HFFc6 (cell line): Measurements from ENCODE around the gene AMIGO1. TPM values are rescaled to one million over a fixed set of nuclear protein-coding genes. Genes with fewer than 3 reads are reported as not detected.

ENCODE experiments used
- DNase-seq: peaks from one replicate; pipeline ENCODE4 v3.0.0-alpha.2; 2018
- H3K27ac Mint-ChIP-seq: 2 replicates; pipeline ENCODE4 v1.8.0; 2020; ENCODE audit warnings: mild to moderate bottlenecking, mixed read lengths
- H3K27me3 Mint-ChIP-seq: 2 replicates; pipeline ENCODE4 v1.8.0; 2021; ENCODE audit warnings: mild to moderate bottlenecking, moderate library complexity, mixed read lengths; ENCODE audit not compliant: insufficient read depth
- H3K36me3 Mint-ChIP-seq: 2 replicates; pipeline ENCODE4 v1.8.0; 2021; ENCODE audit warnings: low read depth, mixed read lengths
- H3K4me1 Mint-ChIP-seq: 2 replicates; pipeline ENCODE4 v1.8.0; 2020; ENCODE audit warnings: low read depth, mixed read lengths
- H3K4me3 Mint-ChIP-seq: 2 replicates; pipeline ENCODE4 v1.8.0; 2020; ENCODE audit warnings: mild to moderate bottlenecking, moderate library complexity, mixed read lengths
- H3K9me3 Mint-ChIP-seq: 2 replicates; pipeline ENCODE4 v1.8.0; 2020; ENCODE audit warnings: mild to moderate bottlenecking, mixed read lengths
- CTCF ChIP-seq: fragments of 200-600 bp; sonication (generic); IDR thresholded peaks from 2 replicates; pipeline ENCODE4 v1.5.0; 2021; ENCODE audit warnings: antibody characterized with exemption, mild to moderate bottlenecking
- long read RNA-seq: library from polyadenylated mRNA; unstranded; transcript quantifications from one replicate; pipeline ENCODE4 v2.0.0, GENCODE V29; 2019
- total RNA-seq, 6 experiments: library from RNA; stranded (reverse); fragmentation: NEBNext Ultra II Directional; extraction: Animal tissue kit (Norgen Biotek cat#: 25700); gene quantifications; 2 replicates in 1 of 6; 3 replicates in 5 of 6; pipeline ENCODE4 v1.2.3, GENCODE V29; 2021

Gene AMIGO1
- total RNA-seq, result 1 to 10 TPM; 3.0 to 8.3 (median 4.3) TPM
- long read RNA-seq, partial matches to known transcripts, result 0 of 1 reads
- long read RNA-seq, other reads (novel, unspliced or antisense), result 1 of 1 reads

- Mint-ChIP-seq H3K27ac (0 out of 2 replicates have a peak within 1 kb of the TSS, but pooled peaks have one; percentile 51), H3K36me3 (no peaks in the 10 kb centered on the region), H3K4me3 (peak within 1 kb of the TSS; percentile 91), H3K27me3 (peaks cover 4% of the 10 kb centered on the region), H3K9me3 (no peaks in the 10 kb centered on the region), H3K4me1 (peaks cover 28% of the 10 kb centered on the region; the same call in 1 of the 2 replicates)
- no peak for DNase-seq
- TF ChIP-seq CTCF, result no peak
These were observed at the start of gene AMIGO1 for GRCh38 chr1:109509176-109510134. Gene AMIGO1 (minus strand): TSS chr1:109509727. CDS start chr1:109508912, 815 bp downstream.

GRCh38 chr1:109557520-109557919 lies 48.0 kb upstream of the AMIGO1 start:
- Mint-ChIP-seq H3K4me3 (no peak overlapping the region), H3K9me3 (no peaks in the 10 kb centered on the region), H3K27ac (no peak overlapping the region), H3K27me3 (no peaks in the 10 kb centered on the region), H3K4me1 (peaks cover 77% of the 10 kb centered on the region), H3K36me3 (peaks cover 13% of the 10 kb centered on the region; the same call in 1 of the 2 replicates)
- no peak for DNase-seq
- TF ChIP-seq CTCF, result no peak

DNA sequence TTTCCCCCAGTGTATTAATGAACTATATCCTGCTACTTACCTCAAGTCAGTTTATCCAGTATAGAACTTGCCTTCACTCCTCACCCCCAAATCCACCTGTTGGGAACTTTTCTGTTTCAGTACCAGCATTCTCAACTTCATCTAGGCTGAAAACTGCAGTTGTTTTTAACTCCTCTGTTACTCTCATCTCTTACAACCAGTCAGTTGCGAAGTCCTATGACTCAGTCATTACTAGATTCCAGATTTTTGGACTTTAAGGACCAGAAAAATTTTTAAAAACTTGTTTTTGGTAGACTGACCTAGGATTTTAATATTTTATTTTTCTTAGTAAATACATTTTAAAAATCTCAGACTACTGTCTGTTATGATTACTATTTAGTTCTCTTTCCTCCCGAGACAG lies 47.0 kb upstream of the AMIGO1 start:
- H3K4me3 Mint-ChIP-seq, result no peak overlapping the region; the same call in 1 of the 2 replicates
- DNase-seq, result no peak
- H3K9me3 Mint-ChIP-seq, result no peaks in the 10 kb centered on the region
- H3K27ac Mint-ChIP-seq, result peak overlapping the region; percentile 51
- peaks cover 70% of the 10 kb centered on the region for H3K4me1 Mint-ChIP-seq
- H3K27me3 Mint-ChIP-seq, result no peaks in the 10 kb centered on the region
- peaks cover 13% of the 10 kb centered on the region; the same call in 1 of the 2 replicates for H3K36me3 Mint-ChIP-seq
- no peak for TF ChIP-seq CTCF

- H3K4me1 Mint-ChIP-seq, result peaks cover 43% of the 10 kb centered on the region
- no peaks in the 10 kb centered on the region for H3K27me3 Mint-ChIP-seq
- peak within 1 kb of the TSS; percentile 98 for H3K27ac Mint-ChIP-seq
These were observed 39.1 kb upstream of the AMIGO1 start, which contains the start of gene GNAI3 for GRCh38 chr1:109548321-109549267. Gene GNAI3 (plus strand): TSS chr1:109548615. CDS start chr1:109548721, 106 bp downstream.

More at GRCh38 chr1:109548321-109549267, 39.1 kb upstream of the AMIGO1 start, which contains the start of gene GNAI3:
- H3K4me3 Mint-ChIP-seq, result peak within 1 kb of the TSS; percentile 96
- no peaks in the 10 kb centered on the region for H3K9me3 Mint-ChIP-seq
- no peaks in the 10 kb centered on the region for H3K36me3 Mint-ChIP-seq
- DNase-seq, result peak; percentile 93
- TF ChIP-seq CTCF, result no peak; the same call in 1 of the 2 replicates
